GM19455 (cell line): ENCODE data around the gene IGSF8.

Experiments used
- ATAC-seq: cut with Tn5 transposase; IDR thresholded peaks from one replicate; pipeline ENCODE4 v1.9.1; 2021; ENCODE audit not compliant: unreplicated experiment

IGSF8 gene, protein sequence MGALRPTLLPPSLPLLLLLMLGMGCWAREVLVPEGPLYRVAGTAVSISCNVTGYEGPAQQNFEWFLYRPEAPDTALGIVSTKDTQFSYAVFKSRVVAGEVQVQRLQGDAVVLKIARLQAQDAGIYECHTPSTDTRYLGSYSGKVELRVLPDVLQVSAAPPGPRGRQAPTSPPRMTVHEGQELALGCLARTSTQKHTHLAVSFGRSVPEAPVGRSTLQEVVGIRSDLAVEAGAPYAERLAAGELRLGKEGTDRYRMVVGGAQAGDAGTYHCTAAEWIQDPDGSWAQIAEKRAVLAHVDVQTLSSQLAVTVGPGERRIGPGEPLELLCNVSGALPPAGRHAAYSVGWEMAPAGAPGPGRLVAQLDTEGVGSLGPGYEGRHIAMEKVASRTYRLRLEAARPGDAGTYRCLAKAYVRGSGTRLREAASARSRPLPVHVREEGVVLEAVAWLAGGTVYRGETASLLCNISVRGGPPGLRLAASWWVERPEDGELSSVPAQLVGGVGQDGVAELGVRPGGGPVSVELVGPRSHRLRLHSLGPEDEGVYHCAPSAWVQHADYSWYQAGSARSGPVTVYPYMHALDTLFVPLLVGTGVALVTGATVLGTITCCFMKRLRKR

GRCh38 chr1:160097911-160098851, at the start of gene IGSF8:
Gene IGSF8 (minus strand): TSS chr1:160098619. CDS start chr1:160098472, 147 bp downstream.
- peak; percentile 53 for ATAC-seq

- no peak for ATAC-seq
Observed at GRCh38 chr1:160148121-160148520, 49.7 kb upstream of the IGSF8 start.

DNA sequence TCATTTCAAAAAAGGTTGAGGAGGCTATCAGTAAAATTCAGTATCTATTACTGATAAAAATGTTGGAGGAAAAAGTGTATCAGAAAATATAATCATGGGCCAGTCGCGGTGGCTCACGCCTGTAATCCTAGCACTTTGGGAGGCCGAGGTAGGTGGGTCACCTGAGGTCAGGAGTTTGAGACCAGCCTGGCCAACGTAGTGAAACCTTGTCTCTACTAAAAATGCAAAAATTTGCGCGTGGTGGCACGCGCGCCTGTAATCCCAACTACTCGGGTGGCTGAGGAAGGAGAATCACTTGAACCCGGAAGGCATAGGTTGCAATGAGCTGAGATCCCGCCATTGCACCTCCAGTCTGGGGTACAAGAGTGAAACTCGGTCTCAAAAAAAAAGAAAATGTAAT, 47.7 kb upstream of the IGSF8 start:
- ATAC-seq = no peak

DNA sequence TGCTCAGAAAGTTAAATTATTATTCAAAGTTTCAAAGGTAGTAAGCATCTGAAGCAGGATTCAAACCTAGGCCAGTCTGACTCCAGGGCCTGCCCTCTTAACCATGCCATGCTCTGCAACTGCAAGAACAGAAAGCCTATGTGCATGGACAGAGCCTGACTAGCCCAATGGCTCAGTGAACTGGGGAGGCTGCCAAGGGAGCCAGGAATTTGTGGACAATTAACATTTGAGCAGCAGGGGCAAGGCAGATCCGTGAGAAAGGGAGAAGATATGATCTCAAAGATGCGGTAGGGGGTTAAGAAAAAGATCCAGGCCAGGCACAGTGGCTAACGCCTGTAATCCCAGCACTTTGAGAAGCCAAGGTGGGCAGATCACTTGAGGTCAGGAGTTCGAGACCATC, 46.5 kb upstream of the IGSF8 start:
- no peak for ATAC-seq

DNA sequence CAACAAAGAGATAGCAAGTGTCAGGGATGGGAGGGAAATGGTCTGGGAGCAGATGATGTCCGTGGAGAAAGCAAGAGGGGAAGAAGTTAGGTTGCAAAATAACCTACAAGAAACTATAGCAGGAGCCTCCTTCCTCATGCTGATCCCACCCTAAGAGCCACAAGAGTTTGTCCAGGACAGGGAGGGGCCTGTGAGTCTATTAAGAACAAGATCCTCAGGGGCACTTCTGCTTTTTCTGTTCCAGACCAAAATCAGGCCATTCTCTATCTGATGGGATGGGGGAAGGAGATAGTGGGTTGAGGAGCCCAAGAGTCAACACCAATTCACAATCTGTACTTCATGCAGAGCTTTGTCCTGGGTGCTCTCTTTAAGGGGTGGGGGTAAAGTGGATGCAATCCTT, 45.3 kb upstream of the IGSF8 start:
- no peak for ATAC-seq

DNA sequence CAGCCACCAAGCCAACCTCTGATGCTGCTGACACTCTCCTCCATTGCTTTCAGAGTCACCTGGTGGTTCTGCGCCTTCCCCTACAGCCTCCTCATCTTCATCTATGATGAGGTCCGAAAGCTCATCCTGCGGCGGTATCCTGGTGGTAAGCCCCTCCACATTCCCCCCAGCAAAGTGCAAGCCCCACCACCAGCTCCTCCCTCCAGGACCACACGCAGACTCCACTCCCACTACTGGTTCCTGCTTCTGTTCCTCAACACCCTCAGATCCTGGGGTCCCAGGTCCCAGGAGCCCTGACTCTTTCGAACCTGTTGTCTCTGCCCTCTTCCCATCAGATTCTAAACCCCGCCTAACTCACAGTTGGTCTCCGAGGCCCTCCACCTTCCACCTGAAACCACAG, 41.4 kb upstream of the IGSF8 start:
- no peak for ATAC-seq

- ATAC-seq = no peak
Observed at GRCh38 chr1:160137216-160137862, 38.9 kb upstream of the IGSF8 start.

DNA sequence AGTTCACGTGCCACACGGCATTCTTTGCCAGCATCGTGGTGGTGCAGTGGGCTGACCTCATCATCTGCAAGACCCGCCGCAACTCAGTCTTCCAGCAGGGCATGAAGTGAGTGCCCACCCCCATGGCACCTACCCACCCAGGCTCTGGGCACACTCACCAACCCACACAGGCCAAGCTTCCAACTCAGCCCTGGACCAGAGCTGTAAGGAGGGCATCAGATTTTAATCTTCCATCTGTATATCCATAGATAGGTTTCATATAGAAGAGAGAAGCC, 38.4 kb upstream of the IGSF8 start:
- no peak for ATAC-seq

DNA sequence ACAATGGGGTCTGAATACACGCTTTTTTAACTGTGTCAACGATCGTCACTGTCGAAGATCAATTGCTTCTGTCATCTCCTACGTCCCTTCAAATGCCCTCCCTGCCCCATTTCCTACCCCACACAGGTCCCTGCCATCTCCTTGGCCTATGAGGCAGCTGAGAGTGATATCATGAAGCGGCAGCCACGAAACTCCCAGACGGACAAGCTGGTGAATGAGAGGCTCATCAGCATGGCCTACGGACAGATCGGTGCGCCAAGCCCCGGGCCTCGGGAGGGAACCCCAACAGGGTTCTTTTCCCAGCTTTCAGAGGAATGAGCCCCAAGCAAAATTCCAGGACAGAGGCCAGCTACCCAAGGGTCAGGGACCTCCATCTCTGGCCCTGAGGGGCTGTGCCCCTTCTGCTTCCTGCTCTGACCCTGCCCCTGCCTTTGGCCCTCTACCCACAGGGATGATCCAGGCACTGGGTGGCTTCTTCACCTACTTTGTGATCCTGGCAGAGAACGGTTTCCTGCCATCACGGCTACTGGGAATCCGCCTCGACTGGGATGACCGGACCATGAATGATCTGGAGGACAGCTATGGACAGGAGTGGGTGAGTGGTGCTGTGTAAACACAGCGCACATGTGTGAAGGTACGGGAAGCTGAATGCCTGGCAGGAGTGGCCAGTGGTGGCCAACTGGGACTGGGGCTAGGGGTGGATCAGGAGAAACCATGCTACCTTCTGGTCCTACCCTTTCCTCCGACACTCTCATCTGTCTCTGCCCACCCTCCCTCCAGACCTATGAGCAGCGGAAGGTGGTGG, 37.9 kb upstream of the IGSF8 start:
- ATAC-seq = no peak

DNA sequence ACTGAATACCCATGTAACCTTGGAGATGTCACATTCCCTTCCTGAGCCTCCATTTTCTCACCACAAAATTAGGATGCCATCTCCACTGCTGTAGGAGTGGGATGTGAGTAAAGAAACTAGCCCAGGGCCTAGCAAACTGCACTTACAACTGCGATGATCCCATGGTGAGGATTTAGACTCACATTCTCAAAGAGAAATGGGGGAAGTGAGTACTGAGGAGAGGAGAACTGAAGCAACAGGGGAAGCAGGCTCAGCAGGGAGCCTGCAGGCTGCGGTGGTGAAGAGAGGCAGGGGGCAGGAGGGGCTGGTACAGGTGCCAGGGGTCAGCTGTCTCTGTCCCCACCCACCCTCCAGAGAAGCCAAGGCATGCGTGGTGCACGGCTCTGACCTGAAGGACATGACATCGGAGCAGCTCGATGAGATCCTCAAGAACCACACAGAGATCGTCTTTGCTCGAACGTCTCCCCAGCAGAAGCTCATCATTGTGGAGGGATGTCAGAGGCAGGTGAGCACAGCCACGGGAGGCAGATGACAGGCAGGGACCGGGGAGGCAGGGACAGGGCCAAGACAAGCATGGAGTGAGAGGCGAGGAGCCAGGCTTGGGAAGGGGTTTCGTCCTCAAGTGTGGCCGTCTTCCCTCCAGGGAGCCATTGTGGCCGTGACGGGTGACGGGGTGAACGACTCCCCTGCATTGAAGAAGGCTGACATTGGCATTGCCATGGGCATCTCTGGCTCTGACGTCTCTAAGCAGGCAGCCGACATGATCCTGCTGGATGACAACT, 36.6 kb upstream of the IGSF8 start:
- no peak for ATAC-seq

DNA sequence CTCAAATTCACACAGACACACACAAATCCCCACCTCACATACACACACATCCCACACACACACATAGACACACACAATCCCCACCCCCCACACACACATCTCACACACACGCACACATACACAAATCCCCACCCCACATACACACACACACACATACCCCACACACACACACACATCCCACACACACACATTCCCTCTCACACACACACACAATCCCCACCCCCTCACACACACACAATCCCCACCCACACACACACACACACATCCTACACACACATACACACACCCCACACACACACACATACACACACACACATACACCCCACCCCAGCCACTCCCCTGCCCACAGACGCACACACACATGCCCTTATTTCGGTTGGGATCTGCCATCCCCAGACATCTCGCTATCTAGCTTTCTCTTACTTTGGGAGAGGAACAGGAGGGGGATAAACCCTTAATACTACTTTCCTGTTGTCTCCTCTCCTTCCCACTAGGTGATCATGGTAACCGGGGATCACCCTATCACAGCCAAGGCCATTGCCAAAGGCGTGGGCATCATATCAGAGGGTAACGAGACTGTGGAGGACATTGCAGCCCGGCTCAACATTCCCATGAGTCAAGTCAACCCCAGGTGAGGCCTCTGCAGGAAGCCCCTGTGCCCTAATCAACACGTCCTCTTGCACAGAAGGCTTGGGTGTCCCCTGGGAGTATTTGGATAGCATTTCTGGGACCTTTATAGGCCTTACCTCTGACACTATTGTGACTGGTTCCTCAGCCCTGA, 35.8 kb upstream of the IGSF8 start:
- no peak for ATAC-seq

GRCh38 chr1:160131803-160132565, 33.6 kb upstream of the IGSF8 start:
- no peak for ATAC-seq

- no peak for ATAC-seq
Observed at GRCh38 chr1:160130939-160131338, 32.5 kb upstream of the IGSF8 start.

GRCh38 chr1:160130486-160130885, 32.1 kb upstream of the IGSF8 start:
- no peak for ATAC-seq

DNA sequence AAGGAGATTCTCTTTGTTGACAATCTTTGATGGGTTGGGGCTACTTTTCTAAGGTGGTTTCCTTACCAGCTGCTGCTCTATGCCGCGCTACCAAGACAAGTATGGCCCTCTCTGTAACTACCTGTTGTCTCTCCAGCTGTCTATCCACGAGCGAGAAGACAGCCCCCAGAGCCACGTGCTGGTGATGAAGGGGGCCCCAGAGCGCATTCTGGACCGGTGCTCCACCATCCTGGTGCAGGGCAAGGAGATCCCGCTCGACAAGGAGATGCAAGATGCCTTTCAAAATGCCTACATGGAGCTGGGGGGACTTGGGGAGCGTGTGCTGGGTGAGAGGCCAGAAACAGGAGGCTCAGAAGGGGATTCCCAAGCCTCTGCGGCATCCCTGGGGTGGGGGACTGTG, 31.5 kb upstream of the IGSF8 start:
- no peak for ATAC-seq

DNA sequence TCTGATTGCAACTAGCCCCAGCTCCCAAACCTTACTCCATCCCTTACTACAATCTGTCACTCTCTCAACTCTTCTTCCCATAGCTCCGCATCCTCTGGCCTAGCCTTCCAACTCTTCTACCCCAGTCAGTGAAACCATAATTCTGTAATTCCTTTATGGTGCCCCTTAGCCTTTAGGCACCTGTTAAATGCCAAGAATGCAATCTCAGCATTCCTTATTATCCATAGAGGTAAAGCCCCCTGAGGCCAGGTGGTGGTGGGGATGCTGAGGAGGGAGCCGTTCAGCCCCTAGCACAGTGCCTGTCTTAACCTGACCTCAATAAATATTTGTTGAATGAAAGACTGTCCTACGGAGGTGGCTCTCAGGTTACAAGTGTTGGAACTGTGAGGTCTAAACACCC, 31.1 kb upstream of the IGSF8 start:
- no peak for ATAC-seq

DNA sequence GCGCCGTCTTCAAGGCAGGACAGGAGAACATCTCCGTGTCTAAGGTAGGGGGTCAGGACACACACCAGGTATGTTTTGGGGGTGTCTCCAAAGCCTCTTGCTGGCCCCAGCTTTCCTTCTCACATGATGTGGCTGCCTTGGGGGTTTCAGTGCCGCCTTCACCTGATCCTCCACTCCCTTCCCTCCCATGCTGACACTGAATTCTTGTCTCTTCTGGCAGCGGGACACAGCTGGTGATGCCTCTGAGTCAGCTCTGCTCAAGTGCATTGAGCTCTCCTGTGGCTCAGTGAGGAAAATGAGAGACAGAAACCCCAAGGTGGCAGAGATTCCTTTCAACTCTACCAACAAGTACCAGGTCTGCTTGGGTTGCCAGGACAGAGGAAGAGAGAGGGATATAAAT, 30.6 kb upstream of the IGSF8 start:
- ATAC-seq = no peak

GRCh38 chr1:160128636-160129035, 30.2 kb upstream of the IGSF8 start:
- ATAC-seq = no peak
